Neural cell (in vitro differentiated cells): ENCODE measurements around the gene CLASP1.

Source experiments
- EP300 ChIP-seq: fragments of 450-650 bp; conservative IDR thresholded peaks from 2 replicates; pipeline ENCODE4 v1.6.1; 2014; ENCODE audit warnings: antibody characterized with exemption, mild to moderate bottlenecking, moderate library complexity; ENCODE audit not compliant: poor library complexity, severe bottlenecking
- EZH2 ChIP-seq: fragments of 200-600, 300-800 bp; shearing (Covaris generic), sonication (generic); IDR thresholded peaks from 2 replicates; pipeline ENCODE4 v1.6.1; 2014; ENCODE audit warnings: antibody characterized with exemption, low read length, borderline replicate concordance, mild to moderate bottlenecking; ENCODE audit not compliant: insufficient read depth, poor library complexity, severe bottlenecking
- POLR2AphosphoS5 ChIP-seq: IDR thresholded peaks from 2 replicates; pipeline ENCODE4 v1.6.1; 2012
- RAD21 ChIP-seq: fragments of 450-650 bp; conservative IDR thresholded peaks from 2 replicates; pipeline ENCODE4 v1.6.1; 2014; ENCODE audit warnings: antibody characterized with exemption, mild to moderate bottlenecking, moderate library complexity
- TAF1 ChIP-seq: IDR thresholded peaks from 2 replicates; pipeline ENCODE4 v1.6.1; 2012; ENCODE audit warnings: low read depth
- TF ChIP-seq, protein P1 (sequence below): fragments of 450-650 bp; IDR thresholded peaks from 2 replicates; pipeline ENCODE4 v1.5.1; 2014; ENCODE audit warnings: antibody characterized with exemption, mild to moderate bottlenecking, moderate library complexity; ENCODE audit not compliant: poor library complexity, severe bottlenecking
- TF ChIP-seq, protein P2 (sequence below): IDR thresholded peaks from 2 replicates; pipeline ENCODE4 v1.6.1; 2012; ENCODE audit warnings: borderline replicate concordance

DNA sequence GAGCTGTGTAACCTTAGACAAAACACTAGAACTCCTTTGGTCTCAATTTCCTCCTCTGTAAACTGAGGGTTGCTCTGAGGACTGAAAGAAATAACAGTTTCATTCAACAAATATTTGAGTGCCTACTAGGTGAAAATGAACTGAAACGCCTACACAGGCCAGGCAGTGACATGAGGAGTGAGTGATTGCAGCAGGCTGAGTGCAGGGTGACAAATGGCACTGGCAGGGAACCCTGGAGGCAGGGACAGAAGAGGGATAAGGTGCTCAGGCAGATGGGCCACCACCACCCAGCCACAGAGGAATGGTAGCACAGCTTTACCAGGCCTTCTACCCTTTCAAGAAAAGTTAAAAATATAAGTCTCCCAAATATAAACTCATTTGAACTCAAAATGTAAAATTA lies 130.1 kb downstream of the CLASP1 start:
- TF ChIP-seq, protein P1, sequence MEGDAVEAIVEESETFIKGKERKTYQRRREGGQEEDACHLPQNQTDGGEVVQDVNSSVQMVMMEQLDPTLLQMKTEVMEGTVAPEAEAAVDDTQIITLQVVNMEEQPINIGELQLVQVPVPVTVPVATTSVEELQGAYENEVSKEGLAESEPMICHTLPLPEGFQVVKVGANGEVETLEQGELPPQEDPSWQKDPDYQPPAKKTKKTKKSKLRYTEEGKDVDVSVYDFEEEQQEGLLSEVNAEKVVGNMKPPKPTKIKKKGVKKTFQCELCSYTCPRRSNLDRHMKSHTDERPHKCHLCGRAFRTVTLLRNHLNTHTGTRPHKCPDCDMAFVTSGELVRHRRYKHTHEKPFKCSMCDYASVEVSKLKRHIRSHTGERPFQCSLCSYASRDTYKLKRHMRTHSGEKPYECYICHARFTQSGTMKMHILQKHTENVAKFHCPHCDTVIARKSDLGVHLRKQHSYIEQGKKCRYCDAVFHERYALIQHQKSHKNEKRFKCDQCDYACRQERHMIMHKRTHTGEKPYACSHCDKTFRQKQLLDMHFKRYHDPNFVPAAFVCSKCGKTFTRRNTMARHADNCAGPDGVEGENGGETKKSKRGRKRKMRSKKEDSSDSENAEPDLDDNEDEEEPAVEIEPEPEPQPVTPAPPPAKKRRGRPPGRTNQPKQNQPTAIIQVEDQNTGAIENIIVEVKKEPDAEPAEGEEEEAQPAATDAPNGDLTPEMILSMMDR, result no peak
- no peak for TF ChIP-seq TAF1
- no peak for TF ChIP-seq EZH2
- TF ChIP-seq POLR2AphosphoS5, result no peak
- no peak for TF ChIP-seq EP300
- no peak for TF ChIP-seq RAD21
- TF ChIP-seq, protein P2, sequence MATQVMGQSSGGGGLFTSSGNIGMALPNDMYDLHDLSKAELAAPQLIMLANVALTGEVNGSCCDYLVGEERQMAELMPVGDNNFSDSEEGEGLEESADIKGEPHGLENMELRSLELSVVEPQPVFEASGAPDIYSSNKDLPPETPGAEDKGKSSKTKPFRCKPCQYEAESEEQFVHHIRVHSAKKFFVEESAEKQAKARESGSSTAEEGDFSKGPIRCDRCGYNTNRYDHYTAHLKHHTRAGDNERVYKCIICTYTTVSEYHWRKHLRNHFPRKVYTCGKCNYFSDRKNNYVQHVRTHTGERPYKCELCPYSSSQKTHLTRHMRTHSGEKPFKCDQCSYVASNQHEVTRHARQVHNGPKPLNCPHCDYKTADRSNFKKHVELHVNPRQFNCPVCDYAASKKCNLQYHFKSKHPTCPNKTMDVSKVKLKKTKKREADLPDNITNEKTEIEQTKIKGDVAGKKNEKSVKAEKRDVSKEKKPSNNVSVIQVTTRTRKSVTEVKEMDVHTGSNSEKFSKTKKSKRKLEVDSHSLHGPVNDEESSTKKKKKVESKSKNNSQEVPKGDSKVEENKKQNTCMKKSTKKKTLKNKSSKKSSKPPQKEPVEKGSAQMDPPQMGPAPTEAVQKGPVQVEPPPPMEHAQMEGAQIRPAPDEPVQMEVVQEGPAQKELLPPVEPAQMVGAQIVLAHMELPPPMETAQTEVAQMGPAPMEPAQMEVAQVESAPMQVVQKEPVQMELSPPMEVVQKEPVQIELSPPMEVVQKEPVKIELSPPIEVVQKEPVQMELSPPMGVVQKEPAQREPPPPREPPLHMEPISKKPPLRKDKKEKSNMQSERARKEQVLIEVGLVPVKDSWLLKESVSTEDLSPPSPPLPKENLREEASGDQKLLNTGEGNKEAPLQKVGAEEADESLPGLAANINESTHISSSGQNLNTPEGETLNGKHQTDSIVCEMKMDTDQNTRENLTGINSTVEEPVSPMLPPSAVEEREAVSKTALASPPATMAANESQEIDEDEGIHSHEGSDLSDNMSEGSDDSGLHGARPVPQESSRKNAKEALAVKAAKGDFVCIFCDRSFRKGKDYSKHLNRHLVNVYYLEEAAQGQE, result no peak
